Measurements from ENCODE around the gene TMEM72.

Gene TMEM72

DNA sequence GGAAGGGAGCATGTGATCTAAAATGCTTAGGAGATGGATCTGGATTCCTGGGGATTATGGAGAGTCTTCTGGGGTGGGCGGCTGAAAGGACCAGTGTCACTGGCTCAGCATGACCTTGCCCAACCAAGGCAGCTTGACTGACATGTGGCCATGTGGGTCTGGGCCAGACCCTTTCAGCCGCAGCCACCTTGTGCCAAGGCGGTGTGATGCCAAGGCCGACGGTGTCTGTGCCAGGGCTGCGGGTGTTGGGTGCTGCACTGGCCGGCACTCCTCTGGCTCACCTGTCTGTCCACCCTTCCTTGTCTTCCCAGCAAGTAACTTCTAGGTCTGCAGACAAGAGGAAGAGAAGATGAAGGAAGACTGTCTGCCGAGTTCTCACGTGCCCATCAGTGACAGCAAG lies 58.7 kb downstream of the TMEM72 start:
- no peak for DNase-seq

DNA sequence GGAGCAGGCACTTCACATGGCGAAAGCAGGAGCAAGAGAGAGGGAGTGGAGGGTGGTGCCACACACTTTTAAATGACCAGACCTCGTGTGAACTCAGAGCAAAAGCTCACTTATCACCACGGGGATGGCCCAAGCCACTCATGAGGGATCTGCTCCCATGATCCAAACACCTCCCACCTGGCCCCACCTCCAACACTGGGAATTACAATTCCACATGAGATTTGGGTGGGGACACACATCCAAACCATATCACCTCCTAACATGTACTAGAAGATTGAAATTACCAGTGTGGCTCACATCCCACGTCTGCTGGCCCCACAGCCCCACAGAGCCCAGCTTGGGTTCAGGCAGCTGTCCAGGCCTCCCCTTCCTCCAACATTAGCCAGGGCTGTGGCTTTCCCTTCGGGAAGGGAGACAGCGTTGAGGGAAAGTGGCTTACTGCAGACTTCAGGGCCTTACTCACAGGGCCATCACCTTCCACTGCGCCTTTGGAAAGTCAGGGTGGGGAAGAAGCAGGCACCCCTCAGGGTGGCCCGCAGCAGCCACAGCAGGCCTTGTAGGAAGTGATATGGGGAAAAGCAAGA lies 59.8 kb downstream of the TMEM72 start:
- DNase-seq, result no peak

DNA sequence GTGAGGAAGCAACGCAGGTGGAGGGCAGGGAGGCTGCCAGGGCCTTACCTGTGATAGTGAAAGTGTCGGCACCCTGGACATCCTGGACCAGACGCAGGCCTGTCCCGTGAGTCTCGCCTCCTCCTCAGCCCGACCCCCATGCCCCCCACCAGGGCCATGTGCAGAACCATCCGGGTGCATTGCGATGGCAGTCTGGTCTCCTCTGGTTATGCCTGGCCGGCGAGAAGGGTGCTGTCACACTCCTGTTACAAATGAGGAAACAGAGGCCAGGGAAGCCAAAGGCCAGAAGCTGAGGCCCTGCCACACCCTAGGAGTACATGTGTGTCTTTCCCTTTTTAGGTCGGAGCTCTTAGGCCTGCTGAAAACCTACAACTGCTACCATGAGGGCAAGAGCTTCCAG lies 60.3 kb downstream of the TMEM72 start:
- no peak for DNase-seq

DNA sequence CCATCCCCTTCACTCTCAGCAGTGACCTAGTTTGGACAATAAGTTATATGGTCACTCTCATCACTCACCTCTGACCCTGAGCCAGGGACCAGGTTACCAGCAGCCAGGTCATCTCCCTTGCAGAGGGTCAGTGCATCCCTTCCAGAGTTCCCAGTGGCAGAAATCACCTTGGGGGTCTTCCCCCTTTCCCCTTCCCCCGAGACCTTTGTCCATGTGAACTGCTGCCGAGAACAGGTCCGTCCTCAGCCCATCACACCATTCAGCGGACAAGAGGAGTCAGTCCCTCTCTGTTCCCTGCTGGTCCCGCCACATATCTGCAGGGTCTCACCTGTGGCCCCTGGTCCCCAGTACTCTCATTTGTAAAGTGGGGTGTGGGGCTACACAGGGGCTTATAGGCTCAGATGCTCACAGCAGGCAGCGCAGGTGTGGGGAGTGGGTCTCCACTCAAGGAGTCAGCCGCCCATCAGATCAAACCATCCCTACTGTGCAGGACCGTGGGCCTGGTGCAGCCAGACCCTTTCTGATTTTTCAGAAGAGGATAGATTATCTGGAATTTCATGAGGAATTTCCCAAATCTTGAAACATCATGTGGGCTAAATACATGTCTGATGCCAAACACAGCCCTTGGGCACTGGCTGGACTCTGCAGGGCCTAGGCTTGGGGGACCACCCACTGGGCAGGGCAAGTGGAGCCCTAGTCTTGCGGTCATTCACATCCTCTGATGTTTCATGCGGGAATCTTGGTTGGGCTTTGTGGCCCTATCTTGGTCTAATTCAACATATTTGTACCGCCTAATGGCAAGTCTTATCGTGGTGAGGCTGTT lies 61.0 kb downstream of the TMEM72 start:
- no peak for DNase-seq

DNA sequence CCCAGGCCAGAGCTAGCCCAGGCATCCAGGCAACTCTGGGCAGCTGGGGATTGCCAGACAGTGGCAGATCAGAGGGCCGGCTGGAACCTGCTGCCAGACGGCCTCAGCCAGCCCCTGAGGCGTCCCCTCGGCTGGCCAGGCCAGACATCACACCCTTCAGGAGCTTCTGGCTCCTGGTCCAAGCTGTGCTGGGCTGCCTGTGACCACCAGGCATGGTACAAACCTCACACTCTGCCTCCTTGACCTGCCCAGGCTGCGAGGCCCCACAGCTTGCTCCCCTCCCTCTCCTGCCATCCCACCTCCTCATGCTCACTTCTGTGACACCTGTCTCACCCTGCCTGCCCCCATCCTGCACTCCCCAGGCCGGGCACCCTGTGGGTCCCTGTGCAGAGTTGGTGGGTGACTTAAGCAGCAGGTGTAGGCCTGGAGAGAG lies 61.8 kb downstream of the TMEM72 start:
- no peak for DNase-seq

DNA sequence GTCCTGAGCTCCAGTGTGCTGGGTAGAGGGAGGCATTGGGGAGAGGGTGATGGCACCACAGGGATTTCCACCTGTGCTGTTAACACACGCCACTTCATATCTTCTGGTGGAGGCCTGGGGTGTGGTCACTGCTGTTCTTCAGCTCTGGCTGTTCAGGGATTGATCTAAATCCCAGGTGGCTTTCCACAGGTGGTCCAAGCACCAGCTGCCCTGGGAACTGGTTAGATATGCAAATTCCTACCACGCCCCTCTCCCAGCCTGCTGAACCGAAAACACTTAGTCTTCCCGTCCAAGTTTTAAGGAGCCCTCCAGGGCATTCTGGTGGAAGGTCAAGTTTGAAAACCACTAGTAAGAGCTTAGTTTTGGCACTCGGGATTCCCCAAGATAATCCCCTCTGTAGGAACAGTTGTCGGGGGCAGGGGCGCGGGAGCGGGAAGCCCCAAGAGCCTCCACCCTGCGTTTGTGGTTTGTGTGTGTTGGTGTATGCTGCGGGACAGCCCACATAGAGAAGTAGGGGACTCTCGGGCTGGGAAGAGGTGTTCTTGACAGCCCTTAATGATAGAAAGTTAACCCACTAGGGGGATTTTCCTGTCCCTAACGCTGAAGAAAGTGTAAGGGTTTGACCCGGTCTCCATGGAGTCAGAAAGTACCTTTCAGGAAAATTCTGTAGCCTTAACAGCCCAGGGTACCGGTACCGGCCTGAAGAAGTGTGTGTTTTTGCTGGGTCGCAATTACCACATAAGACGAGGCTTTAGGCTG lies 62.4 kb downstream of the TMEM72 start:
- DNase-seq, result no peak

DNA sequence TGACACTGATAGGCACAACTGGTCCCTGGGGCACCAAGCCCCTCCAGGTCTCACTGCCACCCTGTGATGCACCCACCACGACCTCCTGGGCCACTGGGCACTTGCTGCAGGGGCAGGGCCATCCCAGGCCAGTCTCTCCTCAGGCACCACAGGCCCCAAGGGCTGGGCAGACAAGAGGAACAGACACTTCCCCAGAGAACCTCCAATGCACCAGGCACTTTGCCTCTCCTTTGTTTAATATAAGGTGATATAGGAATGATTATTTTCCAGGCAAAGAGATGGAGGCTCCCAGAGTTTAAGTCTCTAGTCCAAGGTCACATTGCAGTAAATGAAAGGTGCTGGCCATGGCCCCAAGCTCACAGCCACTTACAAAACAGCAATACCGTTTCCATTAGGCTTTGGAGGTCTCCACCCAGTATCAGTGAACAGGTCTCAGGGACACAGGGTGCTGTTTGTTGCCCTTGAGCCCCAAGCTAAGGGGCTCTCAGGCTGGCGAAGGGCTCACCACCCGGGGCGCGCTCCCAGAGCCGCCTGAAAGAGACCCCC lies 63.0 kb downstream of the TMEM72 start:
- DNase-seq, result no peak

DNA sequence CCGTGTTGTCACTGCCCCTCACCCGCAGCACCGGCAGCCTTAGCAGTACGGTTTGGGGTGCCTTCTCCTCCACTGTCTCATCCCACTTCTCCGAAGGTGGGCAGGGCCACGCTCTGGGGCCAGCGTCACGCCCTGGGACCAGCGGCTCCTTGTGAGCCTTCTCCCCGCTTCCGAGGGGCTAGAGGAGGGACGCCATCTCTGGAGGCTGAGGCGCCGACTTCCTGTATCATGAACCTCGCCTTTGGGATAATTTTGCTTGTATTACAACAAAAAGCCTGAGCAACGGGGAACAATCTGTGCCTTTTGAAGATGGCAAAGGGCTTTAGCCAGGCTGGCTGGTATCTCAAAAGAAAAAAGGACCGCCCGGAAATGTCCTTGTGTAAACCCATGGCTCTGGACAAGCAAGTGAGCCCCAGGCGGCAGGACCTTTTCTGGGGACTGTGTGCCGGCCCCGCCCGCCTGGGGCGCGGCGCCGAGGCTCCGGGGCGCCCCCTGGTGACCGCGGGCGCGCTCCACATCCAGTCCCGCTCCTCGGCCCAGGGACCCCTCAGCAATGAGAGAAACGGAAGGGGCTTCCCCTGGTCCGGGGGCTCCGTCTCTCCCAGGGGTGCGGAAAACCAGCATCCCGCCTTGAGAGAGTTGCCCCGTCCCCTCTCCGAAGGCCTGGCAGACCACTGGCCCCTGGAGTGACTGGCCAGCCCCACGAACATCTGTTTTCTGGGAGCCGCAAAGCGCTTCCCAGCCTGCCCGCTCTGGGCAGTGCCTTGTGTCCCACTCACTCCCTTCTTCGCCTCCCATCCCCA lies 63.7 kb downstream of the TMEM72 start:
- peak; percentile 55 for DNase-seq

DNA sequence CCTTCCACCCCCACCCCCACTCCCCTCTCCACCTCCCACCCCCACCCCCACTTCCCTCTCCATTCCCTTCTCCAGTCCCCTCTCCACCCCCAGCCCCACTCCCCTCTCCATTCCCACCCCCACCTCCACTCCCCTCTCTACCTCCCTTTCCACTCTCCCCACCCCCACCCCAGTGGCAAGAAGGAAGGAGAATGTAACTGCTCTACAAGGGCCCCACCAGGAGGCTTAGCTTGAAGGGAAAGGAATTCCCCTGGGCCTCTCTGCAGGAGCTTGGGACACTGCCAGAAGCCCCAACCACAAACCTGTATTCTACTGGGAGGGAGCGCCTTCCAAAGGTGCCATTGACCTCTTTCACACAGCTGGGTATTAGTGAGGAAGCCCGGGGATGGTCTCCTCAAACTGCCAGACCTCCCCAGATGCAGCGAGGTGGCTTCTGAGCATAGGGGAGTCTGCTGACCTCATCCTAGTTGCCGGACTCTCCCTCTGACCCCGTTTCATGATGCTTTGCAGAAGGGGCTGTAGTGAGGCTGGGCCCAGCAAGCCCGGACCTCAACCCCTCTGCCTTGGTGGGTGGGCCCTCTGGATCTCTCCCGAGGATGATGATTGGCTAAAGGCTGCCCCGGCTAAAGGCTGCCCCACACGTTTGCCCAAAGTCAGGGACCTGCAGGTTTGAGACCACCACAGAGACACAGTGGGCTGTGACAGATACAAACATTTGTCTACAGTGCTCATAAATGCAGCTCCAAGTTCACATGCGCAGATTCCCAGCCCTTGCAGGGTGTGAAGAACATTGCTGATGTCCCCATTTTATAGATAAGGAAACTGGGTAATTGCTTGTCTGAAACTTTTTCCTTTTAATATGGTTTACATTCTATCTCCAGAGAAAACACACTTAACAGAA lies 64.5 kb downstream of the TMEM72 start:
- no peak for DNase-seq

DNA sequence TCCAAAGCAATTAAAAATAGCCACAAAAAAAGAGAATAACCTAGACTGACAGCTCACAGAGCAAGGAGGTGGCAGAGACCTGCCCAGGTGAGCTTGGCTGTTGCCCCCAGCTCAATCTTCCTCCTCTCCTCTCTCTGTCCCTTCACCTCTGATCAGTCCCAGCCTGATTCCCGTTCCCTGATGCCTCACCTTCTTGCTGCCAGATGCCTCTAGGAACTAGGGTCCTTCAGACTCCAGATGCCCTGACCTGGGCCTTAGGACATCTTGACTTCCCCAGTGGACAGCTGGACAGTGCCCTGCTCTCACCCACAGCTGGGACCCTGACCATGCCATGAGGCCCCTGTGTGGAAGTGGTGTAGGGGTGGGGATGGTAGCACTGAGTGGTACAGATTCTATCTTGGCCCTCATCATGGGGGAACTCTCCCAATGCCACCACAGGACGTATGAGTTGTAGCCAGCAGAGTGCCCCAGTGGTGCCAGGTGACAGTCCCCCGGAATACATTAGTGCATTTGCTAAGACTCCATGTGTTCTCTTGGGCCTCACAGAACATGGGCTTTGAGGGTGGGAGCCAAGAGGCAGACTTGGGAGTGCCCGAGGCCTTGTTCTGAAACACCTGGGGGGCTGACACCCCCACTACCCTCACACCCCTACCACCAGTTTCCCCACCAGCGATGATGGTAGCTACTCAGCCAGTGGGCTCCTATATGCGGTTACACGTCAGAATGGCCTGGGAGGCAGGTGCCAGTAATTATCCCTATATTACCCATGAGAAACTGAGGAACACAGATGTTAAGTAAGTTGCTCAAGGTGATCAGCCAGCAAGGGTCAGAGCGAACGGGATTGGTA lies 65.4 kb downstream of the TMEM72 start:
- DNase-seq, result no peak

DNA sequence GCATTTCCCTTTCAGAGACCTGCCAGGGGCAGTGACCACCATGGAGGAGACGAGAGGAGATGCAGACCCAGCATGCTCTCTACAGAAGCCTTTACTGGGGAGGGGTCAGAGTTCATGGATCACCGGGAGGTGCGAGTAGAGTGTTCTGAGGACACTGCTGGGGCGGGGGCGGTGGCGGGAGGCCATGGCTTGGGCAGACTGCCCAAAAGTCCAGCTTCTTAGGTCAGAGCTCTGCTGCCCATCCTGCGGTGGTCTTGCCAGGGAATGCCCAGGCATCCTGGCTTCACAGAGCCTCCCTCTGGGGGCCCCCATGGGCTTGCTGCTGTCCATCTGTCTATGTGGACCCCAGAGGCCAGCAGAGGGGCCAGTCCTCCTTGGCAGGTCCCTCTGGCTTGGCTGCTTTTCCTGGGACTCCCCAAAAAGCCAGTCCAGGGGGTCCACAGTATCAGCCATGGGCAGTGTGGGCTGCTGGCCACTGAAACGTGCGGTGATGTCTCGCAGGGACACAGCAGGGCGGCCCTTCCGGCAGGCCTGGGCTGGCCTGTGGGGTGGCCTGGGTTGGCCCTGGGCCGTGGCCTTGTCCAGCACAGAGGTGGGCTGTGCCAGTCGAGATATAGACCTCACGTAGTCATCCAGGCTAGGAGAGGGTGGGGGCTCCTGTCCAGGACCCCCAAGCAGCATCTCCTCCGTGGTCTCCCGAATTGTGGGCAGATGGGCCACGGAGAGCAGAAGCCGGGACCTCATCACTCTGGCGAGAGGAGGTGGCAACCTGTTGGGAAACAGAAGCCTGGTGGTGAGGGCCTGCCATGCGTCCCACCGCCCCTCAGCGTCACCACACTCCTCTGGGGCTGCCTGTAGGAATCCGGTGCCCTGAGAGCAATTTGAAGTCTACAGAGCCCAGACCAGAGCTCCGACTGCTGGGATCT lies 66.4 kb downstream of the TMEM72 start:
- no peak for DNase-seq

DNA sequence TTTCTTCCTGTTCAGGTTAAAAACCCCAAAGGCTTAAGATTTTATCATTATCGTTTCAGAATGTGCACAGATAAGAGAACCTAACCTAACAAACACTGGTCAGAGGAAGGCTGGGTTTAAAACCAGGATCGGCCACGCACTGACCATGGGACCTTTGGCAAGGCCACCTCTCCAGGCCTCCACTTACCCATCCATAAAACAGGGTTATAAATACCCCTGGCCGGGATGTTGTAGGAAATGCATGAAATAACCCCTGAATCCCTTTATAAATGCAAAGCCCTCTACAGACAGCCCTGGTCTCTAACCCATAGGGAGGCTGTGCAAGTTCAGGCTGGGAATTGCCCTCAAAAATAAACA lies 67.1 kb downstream of the TMEM72 start:
- no peak for DNase-seq

DNA sequence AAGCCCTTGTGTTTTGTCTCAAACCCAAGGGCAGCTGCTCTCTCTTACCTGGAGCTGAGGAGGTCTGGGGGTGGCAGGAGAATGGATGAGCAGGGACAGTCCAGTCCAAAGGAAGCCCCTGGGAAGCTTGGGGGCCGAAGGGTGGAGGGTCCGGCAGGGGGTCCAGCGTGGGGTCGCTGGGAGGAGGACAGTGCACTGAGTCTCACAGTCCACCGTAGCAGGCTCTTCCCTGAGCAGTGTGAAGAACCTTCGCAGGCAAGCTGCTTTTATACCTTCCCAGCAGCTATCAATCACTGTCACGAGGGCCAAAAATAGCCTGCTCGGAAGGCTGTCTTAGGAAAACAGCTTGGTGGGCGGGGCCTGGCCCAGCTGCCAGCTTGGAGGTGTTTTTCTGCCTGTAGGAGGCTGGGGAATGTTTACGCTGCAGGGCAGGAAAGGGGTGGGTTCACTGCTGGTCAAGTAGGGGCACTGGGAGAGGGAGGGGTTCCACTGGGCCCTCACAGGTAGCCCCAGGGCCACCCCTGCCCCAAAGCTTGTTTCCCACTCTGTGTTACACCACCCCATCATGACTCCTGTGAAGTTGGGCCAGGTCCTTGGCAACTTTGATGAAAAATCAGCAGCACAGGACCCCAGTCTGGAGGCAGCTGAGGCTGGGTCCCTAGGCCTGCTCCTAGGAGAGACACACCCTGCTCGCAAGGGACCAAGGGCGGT lies 67.6 kb downstream of the TMEM72 start, which contains the start of gene DEPP1:
Gene DEPP1, minus strand, starts transcription at position 240 of the 711 bp plus-strand sequence. CDS start 779 bp downstream, outside the sequence.
- no peak for DNase-seq

DNA sequence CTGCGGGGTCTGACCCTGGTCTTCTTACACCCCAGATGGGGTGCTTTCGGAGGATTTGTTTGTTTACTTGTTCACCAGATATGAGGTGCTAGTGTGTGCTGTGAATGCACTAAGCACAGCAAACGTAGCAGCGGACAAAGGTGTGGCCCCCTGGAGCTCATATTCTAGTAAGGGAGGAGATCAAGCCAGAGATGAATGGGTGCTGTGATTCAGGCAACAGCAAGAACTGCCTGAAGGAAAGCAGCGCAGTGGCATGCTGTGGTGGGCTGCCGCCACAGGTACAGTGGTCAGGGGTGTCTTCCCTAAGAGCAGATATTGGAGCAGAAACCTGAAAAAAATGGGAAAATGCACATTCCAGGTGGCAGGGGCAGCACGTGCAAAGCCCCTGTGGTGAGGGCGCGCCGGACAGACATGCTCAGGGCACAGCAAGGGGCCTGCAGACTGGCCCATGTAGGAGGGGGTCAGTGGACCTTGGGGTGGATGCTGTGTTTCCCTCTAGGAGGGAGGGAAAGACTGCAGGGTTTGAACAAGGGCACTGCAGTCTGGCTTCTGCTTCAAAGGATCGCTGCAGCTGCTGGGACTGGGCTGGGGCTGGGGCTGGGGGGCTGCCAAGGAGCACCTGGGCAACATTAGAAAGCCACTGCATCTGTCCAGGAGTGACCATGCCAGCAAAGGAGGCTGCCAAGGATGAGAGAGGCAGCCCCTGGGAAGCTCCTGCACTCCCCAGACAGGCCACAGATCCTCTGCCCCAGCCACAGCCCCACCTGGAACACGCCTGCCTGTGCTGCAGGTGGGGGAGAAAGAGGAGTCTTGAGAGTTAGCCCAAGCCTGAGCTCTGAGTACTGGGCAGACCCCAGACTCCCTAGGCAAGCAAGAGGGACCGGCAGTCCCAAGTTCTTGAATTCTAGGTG lies 68.4 kb downstream of the TMEM72 start:
- DNase-seq, result no peak

DNA sequence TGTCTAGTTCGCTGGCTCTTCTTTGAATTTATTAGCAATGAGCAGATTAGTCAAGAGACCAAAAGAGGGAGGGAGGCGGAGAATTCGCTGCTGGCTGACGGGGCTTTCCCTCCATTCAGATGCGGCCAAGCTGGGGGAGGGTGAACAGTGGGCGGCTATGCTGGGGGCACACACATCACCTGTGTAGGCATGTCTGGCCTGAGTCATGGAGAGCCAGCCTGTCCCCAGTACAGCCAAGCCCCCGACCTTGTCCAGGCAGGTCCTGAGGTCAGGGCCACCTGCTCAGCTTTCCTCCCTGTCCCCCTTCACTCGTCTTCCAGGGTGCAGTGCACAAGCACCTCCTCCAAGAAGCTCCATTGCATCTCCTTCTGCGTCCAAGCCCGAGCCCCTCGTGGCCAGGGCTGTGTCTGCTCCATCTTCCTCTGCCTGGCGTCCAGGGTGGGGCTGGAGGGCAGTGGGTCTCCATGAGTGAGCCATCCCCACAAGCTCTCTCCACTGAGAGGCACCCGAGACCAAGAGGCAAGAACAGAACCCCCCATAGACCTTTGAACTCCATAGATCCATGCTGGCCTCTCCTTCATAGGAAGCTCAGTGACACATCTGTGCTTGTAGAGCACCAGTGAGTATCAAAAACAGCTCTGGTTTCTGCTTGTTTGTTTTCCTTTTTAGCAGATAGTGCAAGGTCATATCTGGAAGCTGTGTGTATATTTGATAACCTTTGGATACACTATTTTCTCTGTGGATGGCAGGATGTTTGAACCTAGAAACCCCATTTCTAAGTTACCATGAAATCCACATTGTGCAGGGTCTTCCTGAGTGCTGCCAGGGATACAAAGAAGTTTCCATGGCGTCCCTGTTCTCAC lies 69.4 kb downstream of the TMEM72 start:
- DNase-seq, result no peak

Measured in activated CD4-positive, alpha-beta T cell treated with anti-CD3 and anti-CD28 coated beads for 4 hours (primary cell).